ENCODE results near the gene MSANTD1. TPM values are rescaled to one million over a fixed set of nuclear protein-coding genes. Genes with fewer than 3 reads are reported as not detected.

MSANTD1 gene
- polyA plus RNA-seq, 1 experiment: 0.04 TPM

DNA sequence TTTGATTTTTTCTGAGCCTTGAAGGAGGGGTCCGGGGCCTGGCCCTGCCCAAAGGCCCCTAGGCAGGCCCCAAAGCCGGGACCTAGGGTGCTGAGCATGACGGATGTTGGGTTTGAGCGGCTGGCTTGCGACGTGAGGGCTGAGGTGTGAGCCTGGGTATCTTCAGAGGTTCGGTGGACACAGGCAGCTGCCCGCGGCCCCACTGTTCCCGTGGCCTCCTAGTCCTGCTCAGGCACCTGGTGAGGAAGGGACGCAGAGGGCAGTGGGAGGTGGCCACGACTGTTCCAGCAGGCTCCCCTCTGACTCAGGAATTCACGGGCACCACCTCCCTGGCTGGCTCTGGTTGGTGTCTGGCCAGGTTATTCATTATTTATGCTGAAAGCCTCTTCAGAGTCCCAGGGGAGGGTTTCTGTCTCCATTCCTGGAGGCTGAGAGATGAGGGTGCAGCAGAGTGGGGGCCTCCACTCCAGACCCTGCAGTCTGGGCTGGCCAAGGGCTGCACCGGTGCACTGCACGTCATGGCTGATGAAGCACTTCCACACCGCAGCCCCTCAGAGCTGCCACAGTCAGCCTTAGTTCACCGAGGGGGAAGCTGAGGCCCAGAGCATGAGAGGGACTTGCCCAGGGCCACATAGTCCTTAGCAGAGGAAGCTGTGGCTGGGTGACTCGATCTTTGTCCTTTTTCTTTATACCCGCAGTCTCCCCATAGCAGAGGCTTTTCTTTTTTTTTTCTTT is 2.2 kb downstream of the MSANTD1 start:
- Histone ChIP-seq H3K27me3 (ENCODE audit: control insufficient read depth, insufficient read depth, low read length) (no peaks in the 10 kb centered on the region), H3K4me3 (ENCODE audit: low read depth, low read length) (no peak overlapping the region), H3K27ac (ENCODE audit: low read depth, low read length) (no peak overlapping the region), H3K9me3 (ENCODE audit: control insufficient read depth, insufficient read depth, low read length) (no peaks in the 10 kb centered on the region; the same call in 1 of the 2 replicates)
- POLR2A ChIA-PET: no interaction called here
- TF ChIP-seq, protein P1, sequence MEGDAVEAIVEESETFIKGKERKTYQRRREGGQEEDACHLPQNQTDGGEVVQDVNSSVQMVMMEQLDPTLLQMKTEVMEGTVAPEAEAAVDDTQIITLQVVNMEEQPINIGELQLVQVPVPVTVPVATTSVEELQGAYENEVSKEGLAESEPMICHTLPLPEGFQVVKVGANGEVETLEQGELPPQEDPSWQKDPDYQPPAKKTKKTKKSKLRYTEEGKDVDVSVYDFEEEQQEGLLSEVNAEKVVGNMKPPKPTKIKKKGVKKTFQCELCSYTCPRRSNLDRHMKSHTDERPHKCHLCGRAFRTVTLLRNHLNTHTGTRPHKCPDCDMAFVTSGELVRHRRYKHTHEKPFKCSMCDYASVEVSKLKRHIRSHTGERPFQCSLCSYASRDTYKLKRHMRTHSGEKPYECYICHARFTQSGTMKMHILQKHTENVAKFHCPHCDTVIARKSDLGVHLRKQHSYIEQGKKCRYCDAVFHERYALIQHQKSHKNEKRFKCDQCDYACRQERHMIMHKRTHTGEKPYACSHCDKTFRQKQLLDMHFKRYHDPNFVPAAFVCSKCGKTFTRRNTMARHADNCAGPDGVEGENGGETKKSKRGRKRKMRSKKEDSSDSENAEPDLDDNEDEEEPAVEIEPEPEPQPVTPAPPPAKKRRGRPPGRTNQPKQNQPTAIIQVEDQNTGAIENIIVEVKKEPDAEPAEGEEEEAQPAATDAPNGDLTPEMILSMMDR (IDR thresholded peaks at IDR 0.05; ENCODE audit: low read depth, low read length): no peak
- CTCF ChIA-PET: no interaction called here
- no peak for DNase-seq (ENCODE audit: low read depth, low spot score)

DNA sequence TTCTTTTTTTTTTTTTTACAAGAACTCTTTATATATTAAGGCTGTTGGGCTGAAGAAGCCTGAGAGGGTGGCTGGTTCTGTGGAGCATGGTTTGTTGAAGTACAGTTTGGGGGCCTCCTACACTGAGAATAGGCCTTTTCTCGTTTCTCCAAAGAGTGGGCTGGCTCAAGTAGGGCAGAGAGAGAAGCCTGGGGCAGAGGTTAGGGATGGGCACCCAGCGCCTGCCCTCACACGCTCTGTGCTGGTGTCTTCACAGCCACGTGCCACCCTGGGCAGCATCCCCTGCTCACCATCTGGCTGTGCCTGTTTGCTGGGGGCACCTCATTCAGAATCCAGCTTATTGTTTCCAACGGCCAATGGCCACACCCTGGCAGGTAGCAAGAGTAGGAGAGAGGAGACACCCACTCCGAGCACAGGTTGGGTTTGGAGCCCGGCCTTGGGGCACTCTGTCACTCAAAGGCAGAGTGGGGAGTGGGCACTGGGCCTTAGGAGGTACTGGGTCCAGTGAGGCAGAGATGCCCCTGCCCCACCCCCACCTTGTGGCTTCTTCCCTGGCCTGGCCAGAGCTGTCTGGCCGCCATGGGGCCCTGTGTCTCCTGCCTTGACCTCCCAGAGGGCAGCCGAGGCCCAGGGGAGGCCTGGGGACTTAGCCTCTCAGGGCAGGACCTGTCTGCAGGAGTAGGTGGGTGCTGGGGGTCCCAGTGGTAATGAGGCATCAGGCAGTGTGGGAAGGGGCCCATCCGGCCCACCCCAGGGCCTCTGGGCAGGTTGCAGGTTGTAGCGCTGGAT is 2.9 kb downstream of the MSANTD1 start:
- ChIA-PET CTCF (no interaction called here), POLR2A (no interaction called here)
- Histone ChIP-seq H3K27ac (ENCODE audit: low read depth, low read length) (no peak overlapping the region), H3K9me3 (ENCODE audit: control insufficient read depth, insufficient read depth, low read length) (no peaks in the 10 kb centered on the region; the same call in 1 of the 2 replicates), H3K4me3 (ENCODE audit: low read depth, low read length) (no peak overlapping the region), H3K27me3 (ENCODE audit: control insufficient read depth, insufficient read depth, low read length) (no peaks in the 10 kb centered on the region)
- no peak for DNase-seq (ENCODE audit: low read depth, low spot score)
- TF ChIP-seq, protein P1 (IDR thresholded peaks at IDR 0.05; ENCODE audit: low read depth, low read length): no peak

DNA sequence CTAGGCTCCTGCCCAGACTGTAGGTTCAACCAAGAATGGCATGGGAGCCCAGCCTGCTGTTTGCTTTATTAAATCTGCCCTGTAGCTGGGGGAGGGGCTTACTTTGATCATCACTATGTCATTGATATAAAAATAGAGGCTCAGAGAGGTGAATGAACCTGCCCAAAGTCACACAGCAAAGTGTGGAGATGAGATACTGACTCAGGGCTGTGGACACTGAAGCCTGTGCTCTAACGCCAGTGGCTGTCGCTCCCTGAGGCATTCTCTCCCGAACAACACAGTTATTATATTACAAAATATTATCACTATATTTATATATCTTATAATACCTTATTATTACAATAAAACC is 3.5 kb downstream of the MSANTD1 start:
- Histone ChIP-seq H3K4me3 (ENCODE audit: low read depth, low read length) (no peak overlapping the region), H3K27me3 (ENCODE audit: control insufficient read depth, insufficient read depth, low read length) (no peaks in the 10 kb centered on the region), H3K27ac (ENCODE audit: low read depth, low read length) (no peak overlapping the region), H3K9me3 (ENCODE audit: control insufficient read depth, insufficient read depth, low read length) (no peaks in the 10 kb centered on the region; the same call in 1 of the 2 replicates)
- POLR2A ChIA-PET: no interaction called here
- DNase-seq (ENCODE audit: low read depth, low spot score): no peak
- TF ChIP-seq, protein P1 (IDR thresholded peaks at IDR 0.05; ENCODE audit: low read depth, low read length): no peak
- CTCF ChIA-PET: no interaction called here

DNA sequence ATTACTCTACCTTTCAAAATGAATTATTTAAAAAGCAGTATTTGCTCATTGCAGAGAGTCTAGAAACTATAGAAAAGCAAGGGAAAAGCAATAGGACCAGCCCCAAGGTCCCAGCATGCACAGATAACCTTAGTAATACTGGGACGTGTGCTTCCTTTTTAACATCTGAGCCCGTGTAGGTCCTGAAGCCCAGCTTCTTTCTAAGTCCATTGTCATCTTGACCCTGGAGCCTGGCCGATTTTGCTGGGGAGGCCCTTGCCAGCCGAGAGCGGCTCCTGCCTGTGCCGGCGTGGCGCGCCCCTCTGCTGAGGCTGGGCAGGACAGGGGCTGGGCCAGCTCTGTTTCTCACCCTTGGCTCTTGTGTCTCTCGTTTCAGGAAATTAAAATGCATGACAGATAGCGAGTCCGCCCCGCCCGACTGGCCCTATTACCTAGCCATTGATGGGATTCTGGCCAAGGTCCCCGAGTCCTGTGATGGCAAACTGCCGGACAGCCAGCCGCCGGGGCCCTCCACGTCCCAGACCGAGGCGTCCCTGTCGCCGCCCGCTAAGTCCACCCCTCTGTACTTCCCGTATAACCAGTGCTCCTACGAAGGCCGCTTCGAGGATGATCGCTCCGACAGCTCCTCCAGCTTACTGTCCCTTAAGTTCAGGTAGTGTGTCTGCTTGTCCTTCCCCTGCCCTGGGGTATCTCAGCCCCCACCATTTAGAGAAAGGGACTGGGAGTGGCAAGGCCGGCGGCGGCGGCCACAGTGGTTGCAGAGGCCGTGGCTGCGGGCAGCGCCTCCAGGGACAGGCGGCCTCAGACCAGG is 4.1 kb downstream of the MSANTD1 start:
- no peaks in the 10 kb centered on the region for H3K27me3 ChIP-seq (ENCODE audit: control insufficient read depth, insufficient read depth, low read length)
- no peak for DNase-seq (ENCODE audit: low read depth, low spot score)
- no peaks in the 10 kb centered on the region; the same call in 1 of the 2 replicates for H3K9me3 ChIP-seq (ENCODE audit: control insufficient read depth, insufficient read depth, low read length)
- TF ChIP-seq, protein P1 (IDR thresholded peaks at IDR 0.05; ENCODE audit: low read depth, low read length): no peak
- ChIA-PET CTCF (no interaction called here), POLR2A (no interaction called here)
- no peak overlapping the region for H3K4me3 ChIP-seq (ENCODE audit: low read depth, low read length)
- no peak overlapping the region for H3K27ac ChIP-seq (ENCODE audit: low read depth, low read length)

All from AG04450 (cell line).